HG03095 (cell line): ENCODE results near the gene SOCS4.
A peak's percentile ranks its signal among the peaks of the same experiment; 100 is the strongest.

ENCODE experiments used
- ATAC-seq: cut with Tn5 transposase; IDR thresholded peaks from one replicate; pipeline ENCODE4 v1.9.1; 2021; ENCODE audit warnings: moderate library complexity; ENCODE audit not compliant: unreplicated experiment

Gene SOCS4

GRCh38 chr14:55085060-55085660 is 58.1 kb downstream of the SOCS4 start:
- ATAC-seq, result no peak

GRCh38 chr14:55086938-55087337 is 59.9 kb downstream of the SOCS4 start:
- no peak for ATAC-seq

GRCh38 chr14:55088356-55088755 is 61.3 kb downstream of the SOCS4 start:
- ATAC-seq, result no peak

- ATAC-seq, result no peak
Measured at GRCh38 chr14:55092341-55092740, 65.3 kb downstream of the SOCS4 start.

- no peak for ATAC-seq
Measured at GRCh38 chr14:55094292-55095157, 67.5 kb downstream of the SOCS4 start.

GRCh38 chr14:55097881-55098560 is 71.0 kb downstream of the SOCS4 start:
- peak; percentile 55 for ATAC-seq

- no peak for ATAC-seq
Measured at GRCh38 chr14:55098561-55098898, 71.5 kb downstream of the SOCS4 start.
